Stimulated activated CD4-positive, alpha-beta T cell treated with anti-CD3 and anti-CD28 coated beads, Interleukin-15, amount 100 ng/mL, for 24 hours (primary cell): ENCODE data around the gene RGS9BP.
A peak's percentile ranks its signal among the peaks of the same experiment; 100 is the strongest.
"Not testable (repeated sequence)": the region's sequence is repeated elsewhere in the genome, so short reads cannot be mapped to it uniquely, and the experiment has no call there.

Source experiments
- DNase-seq: peaks from one replicate; pipeline ENCODE4 v3.0.0-alpha.2; 2020

RGS9BP gene

DNA sequence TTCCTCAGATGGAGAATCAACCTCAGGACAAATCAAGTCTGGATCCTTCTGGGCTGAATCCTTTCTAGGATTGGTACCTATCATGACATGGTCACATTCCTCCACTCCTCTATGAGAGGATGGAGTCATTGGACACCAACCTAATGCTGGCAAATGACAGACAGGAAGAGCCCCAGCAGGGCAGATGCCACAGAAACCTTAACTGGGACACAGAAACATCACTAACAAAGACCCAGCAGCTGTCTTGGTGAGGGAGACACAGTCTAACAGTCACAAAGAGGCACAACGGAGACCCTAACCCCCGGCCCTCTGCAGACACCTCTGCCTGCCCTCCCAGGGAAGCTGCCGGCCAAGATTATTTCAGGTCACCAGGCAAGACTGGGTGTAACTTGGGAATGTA lies 2.8 kb upstream of the RGS9BP start:
- no peak for DNase-seq

DNA sequence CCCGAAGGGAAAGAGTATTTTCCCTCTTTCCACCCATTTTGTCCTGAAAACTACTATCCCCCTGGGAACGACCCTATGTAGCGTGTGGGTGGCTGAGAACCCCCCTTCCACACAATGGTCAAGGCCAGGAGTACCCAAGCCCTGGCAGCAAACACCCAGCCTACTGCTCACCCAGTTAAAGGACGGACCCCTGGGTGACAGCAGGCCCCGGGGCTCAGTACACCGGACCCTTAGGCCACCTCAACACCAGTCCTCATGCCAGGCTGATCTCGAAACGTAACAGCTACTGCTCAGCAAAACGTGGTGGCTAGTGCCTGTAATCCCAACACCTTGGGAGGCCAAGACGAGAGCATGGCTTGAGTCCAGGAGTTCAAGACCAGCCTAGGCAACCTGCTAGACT lies 2.1 kb upstream of the RGS9BP start:
- DNase-seq = no peak

DNA sequence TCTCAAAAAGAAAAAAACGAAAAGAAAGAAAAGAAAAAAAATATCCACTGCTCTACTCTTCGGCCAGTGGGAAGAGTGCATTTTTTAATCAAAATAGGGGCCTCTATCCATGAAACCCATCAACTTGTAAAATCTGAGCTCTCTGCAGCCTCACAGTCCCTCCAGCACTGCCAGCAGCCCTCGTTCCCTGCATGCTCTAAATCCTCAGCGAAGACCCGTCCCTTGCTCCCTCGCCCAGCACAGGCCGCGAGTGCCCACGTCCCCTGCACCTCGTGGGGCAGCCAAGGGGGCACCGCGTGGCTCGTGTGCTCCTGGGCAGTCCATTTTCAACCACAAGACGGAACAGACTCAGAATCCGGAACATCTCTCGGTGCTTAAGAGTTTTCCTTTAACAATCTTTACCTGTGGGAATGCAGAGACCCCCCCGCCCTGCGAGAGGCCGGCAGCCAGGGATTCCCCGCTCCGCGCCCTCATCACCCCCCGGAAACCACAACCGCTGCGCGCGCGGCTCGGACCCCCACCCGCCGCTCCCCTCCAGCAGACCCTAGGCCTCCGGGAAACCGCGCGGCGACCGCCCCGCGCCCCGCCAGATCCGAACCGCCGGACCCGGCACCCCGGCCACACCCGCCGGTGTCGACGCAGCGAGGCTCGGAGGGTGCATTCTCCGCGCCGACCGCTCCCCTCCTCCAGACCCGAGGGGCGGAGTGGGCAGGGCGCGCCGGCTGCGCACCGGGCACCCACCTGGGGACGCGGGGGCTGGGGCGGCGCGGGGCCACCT lies 1.3 kb upstream of the RGS9BP start:
- DNase-seq = no peak

DNA sequence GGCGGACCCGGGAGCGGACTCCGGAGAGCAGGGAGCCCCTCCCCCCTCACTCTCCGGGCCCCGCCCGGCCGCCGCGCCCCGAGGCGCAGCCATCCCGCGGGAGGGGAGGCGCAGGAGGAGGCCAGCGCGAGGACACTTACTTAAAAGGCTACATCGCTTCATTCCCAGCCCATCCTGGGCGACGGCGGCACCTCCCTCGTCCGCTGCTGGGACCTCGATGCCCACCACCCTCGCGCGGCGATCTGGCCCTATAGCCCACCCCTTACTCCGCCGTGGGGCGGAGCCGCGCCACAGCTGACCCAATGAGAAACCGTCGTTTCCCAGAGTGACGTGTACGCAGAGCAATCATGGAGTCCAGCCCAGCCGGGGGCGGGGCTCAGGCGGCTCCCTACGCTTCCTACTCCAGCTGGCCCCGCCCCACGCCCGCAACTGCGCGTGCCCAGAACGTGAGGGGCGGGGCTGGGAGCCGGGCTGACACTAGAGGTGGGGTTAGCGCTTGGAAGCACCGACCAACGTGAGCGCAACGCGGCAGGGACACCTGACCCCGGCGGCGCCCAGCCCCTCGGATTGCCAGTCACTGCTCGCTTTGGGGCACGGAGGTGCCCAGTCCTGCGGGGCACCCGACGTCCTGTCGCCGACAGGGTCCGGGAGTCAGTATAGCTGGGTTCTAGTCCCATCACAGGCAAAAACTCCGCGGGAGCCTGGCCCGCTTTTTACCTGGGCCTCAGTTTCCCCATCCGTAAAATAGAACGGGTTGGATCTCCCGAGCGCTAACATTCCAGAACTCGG lies 523 bp upstream of the RGS9BP start, which contains the start of gene ANKRD27:
Gene ANKRD27, minus strand, starts transcription at position 250 of the 789 bp plus-strand sequence. CDS start 16,165 bp downstream, outside the sequence.
- DNase-seq = peak; percentile 98

DNA sequence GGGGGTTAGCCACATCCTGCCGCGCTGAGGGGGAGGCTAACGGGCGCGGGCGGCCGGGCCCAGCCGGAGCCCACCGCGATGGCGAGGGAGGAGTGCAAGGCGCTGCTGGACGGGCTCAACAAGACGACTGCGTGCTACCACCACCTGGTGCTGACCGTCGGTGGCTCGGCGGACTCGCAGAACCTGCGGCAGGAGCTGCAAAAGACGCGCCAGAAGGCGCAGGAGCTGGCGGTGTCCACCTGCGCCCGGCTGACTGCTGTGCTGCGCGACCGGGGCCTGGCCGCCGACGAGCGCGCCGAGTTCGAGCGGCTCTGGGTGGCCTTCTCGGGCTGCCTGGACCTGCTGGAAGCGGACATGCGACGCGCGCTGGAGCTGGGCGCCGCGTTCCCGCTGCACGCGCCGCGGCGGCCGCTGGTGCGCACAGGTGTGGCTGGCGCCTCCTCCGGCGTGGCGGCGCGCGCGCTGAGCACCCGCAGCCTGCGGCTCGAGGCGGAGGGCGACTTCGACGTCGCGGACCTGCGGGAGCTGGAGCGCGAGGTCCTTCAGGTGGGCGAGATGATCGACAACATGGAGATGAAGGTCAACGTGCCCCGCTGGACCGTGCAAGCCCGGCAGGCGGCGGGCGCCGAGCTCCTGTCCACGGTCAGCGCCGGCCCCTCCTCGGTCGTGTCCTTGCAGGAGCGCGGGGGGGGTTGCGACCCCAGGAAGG lies 692 bp downstream of the RGS9BP start:
- peak; percentile 24 for DNase-seq

DNA sequence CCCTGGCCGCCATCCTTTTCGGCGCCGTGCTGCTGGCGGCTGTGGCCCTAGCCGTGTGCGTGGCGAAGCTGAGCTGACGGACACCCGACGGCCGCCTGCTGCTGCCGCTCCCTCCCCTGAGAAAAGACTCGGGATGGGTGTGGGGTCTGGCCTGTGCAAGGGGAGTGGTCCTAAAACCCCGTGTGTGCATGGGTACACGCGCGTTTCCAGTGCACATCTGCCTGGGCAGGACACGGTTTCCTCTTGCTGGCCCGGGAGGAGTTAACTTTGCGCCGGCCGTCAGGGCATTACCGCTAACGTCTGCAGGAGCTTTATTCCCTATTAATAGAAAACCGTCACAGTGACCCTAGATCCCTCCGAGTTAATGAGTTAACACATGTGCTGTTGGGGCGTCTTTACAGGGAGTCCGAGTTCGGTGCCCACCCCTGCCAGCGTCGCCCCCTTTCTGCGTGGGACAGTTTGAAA lies 1.3 kb downstream of the RGS9BP start:
- DNase-seq = no peak

DNA sequence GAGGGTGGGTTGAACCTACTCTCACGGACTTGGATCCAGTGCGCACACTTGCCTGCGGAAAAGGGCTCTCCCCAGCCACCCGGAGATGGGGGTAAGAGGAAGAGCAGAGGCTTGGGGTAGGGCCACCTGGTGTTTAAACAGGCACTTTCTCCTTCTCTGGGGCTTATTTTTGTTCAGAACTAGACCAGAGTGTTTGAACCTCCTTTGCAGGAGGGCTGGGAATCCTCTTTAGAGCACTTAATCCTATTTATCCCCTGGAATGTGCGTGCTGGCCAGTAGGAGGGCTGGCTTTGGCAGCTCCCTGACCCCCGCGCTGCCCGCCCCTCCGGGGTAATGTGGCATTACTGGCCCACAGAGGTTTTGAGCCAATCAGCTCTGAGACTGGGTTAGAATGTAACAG lies 2.0 kb downstream of the RGS9BP start:
- DNase-seq = no peak

DNA sequence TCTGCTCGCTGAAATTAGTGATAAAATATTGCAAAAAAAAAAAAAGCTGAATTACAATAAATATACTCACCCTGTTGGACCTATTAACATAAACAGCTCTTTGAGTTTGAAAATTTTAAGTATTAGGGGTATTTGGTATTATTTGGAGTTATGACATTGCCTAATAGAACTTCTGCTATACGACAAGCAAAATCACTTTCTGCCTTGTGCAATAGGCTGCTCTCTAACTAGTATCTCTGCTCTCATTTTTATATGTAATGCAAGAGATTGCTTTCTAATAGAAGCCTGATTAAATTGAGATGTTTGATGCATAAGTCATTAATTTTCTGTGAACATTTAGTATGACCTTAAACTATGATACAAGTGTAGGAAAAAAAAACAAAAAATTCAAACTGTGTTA lies 5.3 kb downstream of the RGS9BP start:
- no peak for DNase-seq

DNA sequence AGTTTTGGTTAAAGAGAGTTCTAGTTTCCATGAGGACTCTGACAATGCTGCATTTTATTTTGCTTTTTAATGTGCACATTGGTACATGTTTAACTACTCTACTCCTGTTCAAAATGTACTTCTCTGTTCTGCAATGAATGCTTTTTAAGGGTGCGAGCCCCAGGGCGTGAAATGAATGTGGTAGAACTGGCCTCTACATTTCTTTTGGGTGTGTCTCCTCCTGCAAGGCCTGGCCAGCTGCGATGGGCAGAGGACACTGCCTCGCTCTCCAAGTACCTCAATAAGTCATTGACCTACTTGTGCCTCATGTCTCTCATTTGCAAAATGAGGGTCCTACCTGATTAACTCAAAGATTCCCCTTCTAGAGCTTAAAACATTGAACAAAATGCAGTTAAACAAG lies 6.7 kb downstream of the RGS9BP start:
- DNase-seq = no peak

DNA sequence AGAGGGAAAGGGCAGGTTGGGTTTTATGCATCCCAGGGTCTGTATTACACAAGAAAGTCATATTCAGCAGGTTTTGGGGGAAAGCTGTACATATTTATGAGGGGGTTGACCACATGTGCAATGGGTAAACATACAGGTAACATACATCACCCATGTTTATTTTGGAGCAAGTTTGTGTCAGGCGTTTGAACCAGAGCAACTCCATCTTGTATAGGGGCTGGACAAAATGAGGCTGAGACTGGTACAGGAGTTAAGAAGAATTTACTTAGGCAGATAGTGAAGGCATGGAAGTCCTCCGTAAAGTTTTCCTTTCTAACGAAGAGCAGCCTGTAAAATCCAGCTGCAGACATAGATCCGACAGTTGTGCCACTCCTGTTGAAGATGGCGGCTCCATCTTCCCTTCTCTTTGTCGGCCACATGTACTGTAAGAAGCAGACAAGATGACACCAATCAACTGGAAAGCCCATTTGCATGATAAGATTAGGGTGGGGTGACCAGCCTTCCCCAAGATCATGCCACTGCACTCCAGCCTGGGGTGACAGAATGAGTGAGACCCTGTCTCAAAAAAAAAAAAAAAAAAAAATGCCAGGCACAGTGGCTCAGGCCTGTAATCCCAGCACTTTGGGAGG lies 11.3 kb downstream of the RGS9BP start:
- no peak for DNase-seq

DNA sequence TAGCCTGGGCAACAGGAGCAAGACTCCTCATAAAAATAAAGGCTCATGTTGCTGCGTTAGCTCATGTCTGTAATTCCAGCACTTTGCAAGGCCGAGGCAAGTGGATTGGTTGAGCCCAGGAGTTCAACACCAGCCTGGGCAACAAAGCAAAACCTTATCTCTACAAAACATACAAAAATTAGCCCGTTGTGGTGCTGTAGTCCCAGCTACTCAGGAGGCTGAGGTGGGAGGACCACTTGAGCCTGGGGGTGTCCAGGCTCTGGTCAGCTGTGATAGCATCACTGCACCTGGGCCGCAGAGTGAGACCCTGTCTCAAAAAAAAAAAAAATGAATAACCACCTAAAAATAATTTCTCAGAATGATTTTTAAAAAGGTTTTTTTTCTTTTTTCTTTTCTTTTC lies 12.0 kb downstream of the RGS9BP start:
- DNase-seq = no peak

DNA sequence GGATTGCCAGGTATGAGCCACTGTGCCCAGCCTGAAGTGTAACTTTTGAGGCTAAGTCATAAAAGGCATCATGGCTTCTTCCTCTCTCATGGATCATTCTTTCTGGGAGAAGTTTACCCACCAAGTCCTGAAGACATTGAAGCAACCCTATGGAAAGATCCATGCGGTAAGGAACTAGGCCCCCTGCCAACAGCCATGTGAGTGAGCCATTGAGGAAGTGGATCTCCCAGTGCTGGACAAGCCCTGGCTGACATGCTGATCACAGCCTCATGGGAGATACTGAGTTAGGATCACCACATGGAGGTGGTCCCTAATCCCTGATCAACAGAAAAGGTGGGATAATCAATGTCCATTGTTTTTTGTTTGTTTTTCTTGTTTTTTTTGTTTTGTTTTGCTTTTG lies 12.7 kb downstream of the RGS9BP start:
- no peak for DNase-seq

DNA sequence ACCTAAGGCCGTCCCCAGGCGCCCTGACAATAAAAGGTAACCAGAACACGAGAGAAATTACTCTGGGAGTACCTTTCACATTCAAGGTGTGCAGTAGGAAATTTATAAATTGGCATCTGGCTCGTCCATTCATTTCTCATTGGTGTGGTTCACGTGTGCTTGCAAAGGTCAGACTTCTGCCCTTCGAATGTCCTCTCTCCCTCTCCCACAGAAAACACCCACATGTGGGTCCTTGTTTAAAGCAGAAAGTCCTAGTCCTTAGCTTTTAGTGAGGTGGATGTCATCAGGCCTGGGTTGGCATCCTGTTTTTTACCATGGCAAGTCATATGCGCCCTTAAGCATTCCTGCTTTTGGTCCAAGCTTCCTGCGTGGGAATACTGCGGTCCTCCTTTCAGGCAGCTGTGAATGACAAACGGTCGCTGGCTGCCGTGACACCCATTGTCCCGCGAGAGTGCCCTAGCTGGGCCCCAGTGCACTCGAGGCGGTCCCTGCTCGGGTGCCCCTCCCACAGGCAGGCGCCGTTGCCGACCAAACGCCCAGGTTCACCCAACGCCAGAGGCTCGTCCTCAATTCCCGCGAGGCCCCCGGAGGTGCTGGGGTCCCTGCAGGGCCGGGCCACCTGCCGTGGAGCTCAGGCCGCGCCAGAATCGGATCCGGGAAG lies 15.8 kb downstream of the RGS9BP start, which contains the start of gene NUDT19:
Gene NUDT19, plus strand, starts transcription at position 531 of the 661 bp plus-strand sequence. CDS start 140 bp downstream, outside the sequence.
- peak; percentile 91 for DNase-seq

DNA sequence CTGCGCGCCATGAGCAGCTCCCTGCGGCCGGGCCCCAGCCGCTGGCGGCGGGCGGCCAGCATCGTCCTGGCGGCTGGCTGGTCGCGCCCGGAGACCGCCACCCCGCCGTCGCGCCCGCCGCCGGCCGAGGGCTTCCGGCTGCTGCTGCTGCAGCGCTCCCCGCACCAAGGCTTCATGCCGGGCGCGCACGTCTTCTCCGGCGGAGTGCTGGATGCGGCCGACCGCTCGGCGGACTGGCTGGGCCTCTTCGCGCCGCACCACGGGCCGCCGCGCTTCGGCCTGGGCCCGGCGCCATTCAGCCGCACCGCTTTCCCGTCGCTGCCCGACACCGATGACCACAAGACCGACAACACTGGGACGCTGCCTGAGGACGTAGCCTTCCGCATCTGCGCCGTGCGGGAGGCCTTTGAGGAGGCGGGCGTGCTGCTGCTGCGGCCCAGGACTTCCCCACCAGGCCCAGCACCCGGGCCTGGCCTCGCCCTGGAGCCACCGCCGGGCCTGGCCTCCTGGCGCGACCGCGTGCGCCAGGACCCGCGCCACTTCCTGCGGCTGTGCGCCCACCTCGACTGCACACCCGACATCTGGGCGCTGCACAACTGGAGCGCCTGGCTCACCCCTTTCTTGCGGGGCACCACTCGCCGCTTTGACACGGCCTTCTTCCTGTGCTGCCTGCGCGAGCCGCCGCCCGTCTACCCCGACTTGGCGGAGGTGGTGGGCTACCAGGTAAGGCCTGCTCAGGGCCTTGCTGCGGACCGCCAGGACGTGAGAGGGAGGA lies 16.5 kb downstream of the RGS9BP start:
- DNase-seq = peak; percentile 71

DNA sequence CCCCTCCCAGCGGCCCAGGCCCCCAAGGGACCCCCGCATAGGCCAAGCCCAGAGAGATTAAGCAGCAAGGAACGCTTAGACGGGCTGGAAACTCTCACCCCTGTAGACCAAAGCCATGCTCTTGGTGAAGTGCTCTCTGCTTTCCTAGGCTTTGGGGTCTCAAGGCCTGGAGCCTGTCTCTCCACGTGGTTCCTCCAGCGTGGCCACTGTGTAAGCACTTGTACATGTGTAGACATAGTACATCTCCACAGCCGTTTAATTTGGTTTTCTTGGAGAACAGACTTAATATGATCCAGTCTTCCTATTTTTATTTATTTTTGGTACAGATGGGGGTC lies 17.0 kb downstream of the RGS9BP start:
- peak; percentile 31 for DNase-seq

DNA sequence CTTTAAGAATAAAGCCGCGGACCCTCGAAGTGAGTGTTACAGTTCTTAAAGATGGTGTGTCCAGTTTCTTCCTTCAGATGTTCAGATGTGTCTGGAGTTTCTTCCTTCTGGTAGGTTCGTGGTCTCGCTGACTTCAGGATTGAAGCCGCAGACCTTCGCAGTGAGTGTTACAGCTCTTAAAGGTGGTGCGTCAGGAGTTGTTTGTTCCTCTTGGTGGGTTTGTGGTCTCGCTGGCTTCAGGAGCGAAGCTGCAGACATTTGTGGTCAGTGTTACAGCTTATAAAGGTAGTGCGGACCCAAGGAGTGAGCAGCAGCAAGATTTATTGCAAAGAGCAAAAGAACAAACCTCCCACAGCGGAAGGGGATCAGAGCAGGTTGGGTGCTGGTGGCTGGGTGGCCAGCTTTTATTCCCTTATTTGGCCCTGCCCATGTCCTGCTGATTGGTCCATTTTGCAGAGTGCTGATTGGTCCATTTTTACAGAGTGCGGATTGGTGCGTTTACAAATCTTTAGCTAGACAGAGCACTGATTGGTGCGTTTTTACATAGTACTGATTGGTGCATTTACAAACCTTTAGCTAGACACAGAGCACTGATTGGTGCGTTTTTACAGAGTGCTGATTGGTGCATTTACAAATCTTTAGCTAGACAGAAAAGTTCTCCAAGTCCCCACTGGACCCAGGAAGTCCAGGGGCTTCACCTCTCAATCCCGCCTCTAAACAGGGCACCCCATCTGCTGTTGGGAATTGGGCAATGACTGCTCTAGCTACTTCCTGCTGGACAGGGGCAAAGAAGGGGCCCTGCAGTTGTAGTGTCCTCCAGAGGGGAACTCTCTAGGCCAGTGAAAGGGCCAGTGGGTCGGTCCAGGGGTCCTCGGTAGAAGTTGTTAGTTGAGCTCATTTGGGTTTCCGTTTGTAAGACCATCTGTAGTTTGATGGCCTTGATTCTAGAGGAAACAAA lies 17.8 kb downstream of the RGS9BP start:
- DNase-seq = peak; percentile 54

DNA sequence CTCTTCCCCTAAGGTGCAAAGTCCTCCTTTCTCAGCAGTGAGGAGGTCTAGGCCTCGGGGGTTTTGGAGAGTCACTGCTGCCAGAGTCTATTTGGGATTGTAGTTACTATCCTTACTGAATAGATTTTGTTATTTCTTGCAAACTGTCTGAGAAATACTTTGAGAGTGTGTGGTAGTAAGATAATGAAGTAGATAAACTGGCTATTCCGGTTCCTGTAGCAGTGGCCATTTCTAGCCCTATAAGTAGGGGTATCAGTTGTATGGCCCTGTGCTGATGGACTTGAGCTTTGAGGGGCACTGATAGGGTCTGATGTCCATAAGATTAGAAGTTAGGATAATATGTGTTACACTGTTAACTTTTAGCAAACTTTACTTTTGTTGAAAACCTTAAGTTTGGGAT lies 18.7 kb downstream of the RGS9BP start:
- DNase-seq = not testable (repeated sequence)

DNA sequence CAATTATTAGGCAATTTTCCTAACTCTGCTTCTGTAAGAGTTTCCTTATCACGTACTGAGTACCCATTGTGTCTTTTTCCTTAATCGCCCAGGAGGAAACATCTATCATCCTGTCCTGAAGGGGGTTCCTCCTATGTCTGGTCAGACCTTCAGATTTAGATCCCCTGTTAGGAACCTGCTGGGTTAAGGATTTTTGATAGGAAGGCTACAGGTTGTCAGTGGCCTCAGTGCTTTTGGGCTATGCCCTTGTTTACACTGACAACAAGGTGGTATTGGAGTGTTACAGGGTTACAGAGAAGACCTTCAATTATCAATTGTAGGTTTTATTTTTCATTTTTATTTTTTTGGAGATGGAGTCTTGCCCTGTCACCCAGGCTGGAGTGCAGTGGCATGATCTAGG lies 19.2 kb downstream of the RGS9BP start:
- DNase-seq = not testable (repeated sequence)

DNA sequence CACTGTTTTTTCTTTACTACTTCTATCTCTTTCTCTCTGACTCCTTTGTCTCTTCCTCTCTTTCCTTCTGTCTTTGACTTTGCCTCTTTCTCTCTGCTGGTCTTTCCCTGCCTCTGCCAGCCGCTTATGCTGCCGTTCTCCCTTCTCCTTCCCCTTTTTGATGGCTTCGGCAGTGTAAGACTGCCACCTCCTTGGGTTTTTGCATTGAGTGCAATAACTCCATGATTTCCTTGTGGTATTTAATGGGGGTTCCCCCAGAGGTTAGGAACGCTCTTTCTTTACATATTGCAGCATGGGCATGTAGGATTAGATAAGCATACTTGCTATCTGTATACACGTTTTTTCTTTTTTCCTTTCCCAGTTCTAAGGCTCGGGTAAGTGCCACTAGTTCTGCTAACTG lies 19.9 kb downstream of the RGS9BP start:
- not testable (repeated sequence) for DNase-seq

DNA sequence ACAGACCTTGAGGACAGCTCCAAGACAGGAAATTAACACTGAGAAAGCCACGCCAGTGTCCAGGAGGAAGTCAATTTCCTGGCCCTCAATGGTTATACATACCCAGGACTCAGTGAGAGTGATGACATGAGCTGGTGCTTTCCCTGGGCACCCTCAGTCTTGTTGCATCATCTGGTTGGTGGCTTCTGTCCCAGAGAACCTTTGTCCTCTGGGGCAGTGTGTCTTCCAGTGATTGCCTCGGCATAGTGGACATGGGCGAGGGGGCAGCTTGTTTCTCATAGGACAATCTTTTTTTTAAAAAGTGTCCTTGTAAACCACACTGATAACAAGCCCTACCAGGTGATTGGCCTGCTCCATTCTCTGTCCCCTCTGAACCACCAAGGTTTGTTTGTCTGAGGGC lies 21.1 kb downstream of the RGS9BP start:
- DNase-seq = not testable (repeated sequence)
